Measurements from ENCODE around the gene DIAPH1. TPM values are rescaled to one million over a fixed set of nuclear protein-coding genes. Genes with fewer than 3 reads are reported as not detected.

The DIAPH1 gene
- total RNA-seq, 1 experiment from 2014 or later, result 117 TPM

- no peak overlapping the region for H3K27ac ChIP-seq (ENCODE audit: insufficient read length, low read depth, low read length)
- Mint-ChIP-seq H3K4me3 (no peak overlapping the region), H3K36me3 (ENCODE audit: insufficient read depth in 1 of 3, low read depth in 3 of 3) (peaks cover 23 to 35% (median 34%) of the 10 kb centered on the region in 3 experiments; a peak in 6 of 7 replicates), H3K9me3 (no peaks in the 10 kb centered on the region; a peak in 1 of 5 replicates), H3K27me3 (ENCODE audit: low read depth) (peaks cover 2% of the 10 kb centered on the region), H3K4me1 (peaks cover 8 to 13% of the 10 kb centered on the region in 2 experiments; a peak in 3 of 4 replicates), H3K27ac (no peak overlapping the region; a peak in 1 of 7 replicates)
- H3K23ac ChIP-seq (ENCODE audit: insufficient read length, low read depth, low read length), result no peak overlapping the region
- H3K27me3 ChIP-seq (ENCODE audit: insufficient read depth, low read length), result no peaks in the 10 kb centered on the region
- H3K4me2 ChIP-seq (ENCODE audit: insufficient read depth, insufficient read length, low read length), result no peak overlapping the region
- no peaks in the 10 kb centered on the region; the same call in 1 of the 2 replicates for H3K4me1 ChIP-seq (ENCODE audit: insufficient read depth, low read length)
- H4K91ac ChIP-seq (ENCODE audit: insufficient read length, low read depth, low read length), result no peak overlapping the region
- H3K23me2 ChIP-seq (ENCODE audit: insufficient read length, low read depth, low read length, poor library complexity, severe bottlenecking), result peaks cover 7% of the 10 kb centered on the region
- H2AK5ac ChIP-seq (ENCODE audit: insufficient read length, low read length), result no peak overlapping the region
- no peak for DNase-seq
- no peak overlapping the region for H4K8ac ChIP-seq (replicated peaks; ENCODE audit: insufficient read length, low read depth, low read length)
- H2AFZ ChIP-seq (ENCODE audit: low read length), result no peak overlapping the region
- no peak overlapping the region for H4K5ac ChIP-seq (ENCODE audit: insufficient read length, low read depth, low read length)
- H2BK20ac ChIP-seq (ENCODE audit: low read depth, low read length, poor library complexity, severe bottlenecking), result no peak overlapping the region
- H3K79me1 ChIP-seq (ENCODE audit: insufficient read depth, low read depth, low read length, poor library complexity, severe bottlenecking), result no peaks in the 10 kb centered on the region
- no CpG with 5 or more reads among the region's 2 CpGs for WGBS (ENCODE audit: extremely low coverage, insufficient read length, low lambda C conversion rate)
- H3K4ac ChIP-seq (ENCODE audit: low read depth, low read length), result no peak overlapping the region
- TF ChIP-seq CTCF (conservative IDR thresholded peaks at IDR 0.05), result peak; percentile 40; the same call in 2 of the 3 replicates
- no peak overlapping the region for H3K18ac ChIP-seq (ENCODE audit: insufficient read length, low read depth, low read length)
- H2BK120ac ChIP-seq (ENCODE audit: low read depth, low read length, poor library complexity, severe bottlenecking), result no peak overlapping the region
- H3K56ac ChIP-seq (ENCODE audit: insufficient read length, low read depth, low read length), result no peak overlapping the region
- no peaks in the 10 kb centered on the region for H4K20me1 ChIP-seq (ENCODE audit: control insufficient read depth, insufficient read depth, insufficient read length)
- no peak overlapping the region for H3T11ph ChIP-seq (ENCODE audit: low read length)
- no peak overlapping the region for H3K14ac ChIP-seq (ENCODE audit: insufficient read depth, low read length)
- H3K79me2 ChIP-seq (ENCODE audit: insufficient read depth, low read length), result no peaks in the 10 kb centered on the region
- no peak overlapping the region for H2BK5ac ChIP-seq (ENCODE audit: insufficient read length, low read length)
- no peaks in the 10 kb centered on the region for H3K9me3 ChIP-seq (ENCODE audit: control insufficient read depth, low read depth, low read length)
- no peak overlapping the region for H2BK12ac ChIP-seq (ENCODE audit: insufficient read length, low read depth, low read length)
- no peak overlapping the region for H2BK15ac ChIP-seq (ENCODE audit: low read depth, low read length)
- no peak overlapping the region for H3K9ac ChIP-seq (ENCODE audit: extremely low read depth, insufficient read length, low read length)
Observed at GRCh38 chr5:141641634-141642267, 23.0 kb upstream of the DIAPH1 start.

All from H9 (cell line).